HCT116 (cell line): ENCODE results near the gene ZBTB5. TPM values are rescaled to one million over a fixed set of nuclear protein-coding genes. Genes with fewer than 3 reads are reported as not detected.
A peak's percentile ranks its signal among the peaks of the same experiment; 100 is the strongest.

Experiments used
- ATAC-seq: fragments of 200-7000 bp; cut with Tn5 transposase; 2 replicates; pipeline ENCODE4 v1.9.1; 2020; ENCODE audit warnings: mild to moderate bottlenecking, moderate library complexity
- BruUV-seq: library from RNA; stranded (reverse); fragments of 400-500 nt; replicated peaks from 2 replicates; lab custom pipeline; 2021; lab: Mats Ljungman, UMichigan
- CTCF ChIA-PET: fragments of 300-600 bp; sonication (Branson Sonifier 250); formaldehyde crosslinking; loops from one replicate; lab custom pipeline; 2021; ENCODE audit warnings: antibody characterized with exemption; lab: Charles Lee
- POLR2A ChIA-PET: fragments of 300-600, 350-600 bp; sonication (Branson Sonifier 250); formaldehyde crosslinking; loops from one replicate; lab custom pipeline; 2021; ENCODE audit warnings: antibody characterized with exemption; lab: Charles Lee
- RAD21 ChIA-PET, 2 experiments: fragments of 300-600 bp; sonication (Branson Sonifier 250); formaldehyde crosslinking; loops; one replicate each; lab custom pipeline; 2023; ENCODE audit warnings: low total read pairs in 2 of 2; ENCODE audit not compliant: uncharacterized antibody in 2 of 2, unreplicated experiment in 2 of 2, low non-redundant PET in 1 of 2; lab: Charles Lee
- DNase-seq: peaks from one replicate; pipeline ENCODE4 v3.0.0-alpha.2; 2010; ENCODE audit warnings: low read depth, low spot score
- H2AFZ ChIP-seq: fragments of 200-600 bp; shearing (Covaris generic), sonication (generic); 2 replicates; pipeline ENCODE4 v1.6.1; 2017; ENCODE audit warnings: low read depth, mixed run types, mixed read lengths, antibody characterized with exemption, low read length; ENCODE audit not compliant: poor library complexity, severe bottlenecking
- H3K27ac ChIP-seq: 2 replicates; pipeline ENCODE4 v1.5.1; 2012; ENCODE audit warnings: low read depth, low read length
- H3K27me3 ChIP-seq: fragments of 200-600 bp; sonication (generic); 2 replicates; pipeline ENCODE4 v1.6.1; 2016; ENCODE audit warnings: mixed run types, low read length, mixed read lengths; ENCODE audit not compliant: insufficient read depth
- H3K36me3 ChIP-seq, 2 experiments: fragments of 200-500 bp in 1 of 2; fragments of 200-600 bp in 1 of 2; sonication (Bioruptor generic) in 1 of 2; sonication (generic) in 1 of 2; 2 replicates each; pipeline versions ENCODE4 v1.5.1 to v1.6.1; 2014 to 2016; ENCODE audit warnings: low read length in 2 of 2, inconsistent platforms in 1 of 2, mixed read lengths in 1 of 2, mixed run types in 1 of 2; ENCODE audit not compliant: insufficient read depth in 2 of 2, control insufficient read depth in 1 of 2
- H3K4me1 ChIP-seq, 2 experiments: fragments of 200-600 bp in 1 of 2; sonication (generic) in 1 of 2; 2 replicates each; pipeline versions ENCODE4 v1.5.1 to v1.6.1; 2012 to 2017; ENCODE audit warnings: low read length in 2 of 2, inconsistent platforms in 1 of 2, mild to moderate bottlenecking in 1 of 2, mixed read lengths in 1 of 2, mixed run types in 1 of 2, moderate library complexity in 1 of 2; ENCODE audit not compliant: insufficient read depth in 2 of 2, control insufficient read depth in 1 of 2
- H3K4me2 ChIP-seq: fragments of 200-600 bp; sonication (generic); 2 replicates; pipeline ENCODE4 v1.6.1; 2017; ENCODE audit warnings: mixed run types, low read length, mixed read lengths
- H3K4me3 ChIP-seq, 2 experiments: fragments of 200-600 bp in 1 of 2; sonication (generic) in 1 of 2; replicated peaks in 1 of 2; 2 replicates each; pipeline ENCODE4 v1.5.1; 2011 to 2016; ENCODE audit warnings: low read length in 2 of 2, control low read depth in 1 of 2, low read depth in 1 of 2, mild to moderate bottlenecking in 1 of 2, mixed read lengths in 1 of 2, mixed run types in 1 of 2
- H3K79me2 ChIP-seq: fragments of 200-600 bp; sonication (generic); 2 replicates; pipeline ENCODE4 v1.6.1; 2017; ENCODE audit warnings: mild to moderate bottlenecking, mixed run types, low read length, moderate library complexity, mixed read lengths; ENCODE audit not compliant: insufficient read depth
- H3K9ac ChIP-seq: fragments of 200-600 bp; sonication (generic); 2 replicates; pipeline ENCODE4 v1.6.1; 2016; ENCODE audit warnings: low read length, mixed read lengths
- H3K9me2 ChIP-seq: fragments of 200-600 bp; sonication (generic), shearing (Covaris generic); 2 replicates; pipeline ENCODE4 v1.6.1; 2017; ENCODE audit warnings: mixed run types, mild to moderate bottlenecking, moderate library complexity; ENCODE audit not compliant: insufficient read depth
- H3K9me3 ChIP-seq, 2 experiments: fragments of 200-500 bp in 1 of 2; fragments of 200-600 bp in 1 of 2; sonication (Bioruptor generic) in 1 of 2; sonication (generic) in 1 of 2; 2 replicates each; pipeline ENCODE4 v1.6.1; 2014 to 2017; ENCODE audit warnings: low read length in 2 of 2, mixed read lengths in 2 of 2, inconsistent platforms in 1 of 2, low read depth in 1 of 2, mild to moderate bottlenecking in 1 of 2, mixed run types in 1 of 2, moderate library complexity in 1 of 2; ENCODE audit not compliant: control insufficient read depth in 1 of 2, insufficient read depth in 1 of 2
- H4K20me1 ChIP-seq: fragments of 200-600 bp; sonication (generic), shearing (Covaris generic); 2 replicates; pipeline ENCODE4 v1.6.1; 2017; ENCODE audit warnings: mixed run types, mild to moderate bottlenecking, moderate library complexity; ENCODE audit not compliant: insufficient read depth
- CBX3 ChIP-seq: IDR thresholded peaks from 2 replicates; pipeline ENCODE4 v1.6.1; 2012; ENCODE audit warnings: low read depth
- EGR1 ChIP-seq: IDR thresholded peaks from 2 replicates; pipeline ENCODE4 v1.6.1; 2012; ENCODE audit warnings: low read depth
- ELF1 ChIP-seq: IDR thresholded peaks from 2 replicates; pipeline ENCODE4 v1.6.1; 2012; ENCODE audit warnings: low read depth, borderline replicate concordance
- POLR2AphosphoS5 ChIP-seq: IDR thresholded peaks from 2 replicates; pipeline ENCODE4 v1.6.1; 2011; ENCODE audit warnings: mild to moderate bottlenecking, low read depth, low read length, moderate library complexity
- YY1 ChIP-seq: IDR thresholded peaks from 2 replicates; pipeline ENCODE4 v1.6.1; 2011; ENCODE audit warnings: low read length, low read depth, moderate library complexity, mild to moderate bottlenecking; ENCODE audit not compliant: insufficient replicate concordance; ENCODE audit errors: extremely low read depth
- intact Hi-C: fragments of 100-400 bp; cut with micrococcal nuclease; formaldehyde crosslinking; loops from 2 replicates; pipeline ENCODE4 v1.10.0; 2022
- total RNA-seq: library from RNA; stranded (reverse); gene quantifications from one replicate; pipeline ENCODE4 v1.2.1, GENCODE V29; 2021; ENCODE audit not compliant: unreplicated experiment
- TF ChIP-seq, protein P1 (sequence below): IDR thresholded peaks from 2 replicates; pipeline ENCODE4 v1.6.1; 2012

The ZBTB5 gene
- total RNA-seq, 1 experiment from 2014 or later = 22.3 TPM

DNA sequence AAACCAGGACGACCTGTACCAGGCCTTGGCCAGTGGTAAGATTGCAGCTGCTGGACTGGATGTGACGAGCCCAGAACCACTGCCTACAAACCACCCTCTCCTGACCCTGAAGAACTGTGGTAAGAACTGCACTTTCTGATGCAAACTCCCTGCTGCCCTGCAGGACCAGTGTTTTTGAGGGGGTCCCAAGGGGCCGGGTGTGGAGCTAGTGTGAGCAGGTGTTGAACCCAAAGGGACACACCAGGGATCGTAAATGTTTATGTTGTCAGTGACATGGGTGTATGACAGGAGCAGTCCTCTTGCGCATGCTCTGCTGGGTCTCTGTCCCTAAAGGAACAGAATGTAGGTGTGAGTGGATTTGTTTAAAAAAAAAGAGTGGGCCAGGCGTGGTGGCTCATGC, 33.2 kb downstream of the ZBTB5 start:
- H4K20me1 ChIP-seq = 0 out of 2 replicates have a peak, but pooled peaks cover 6% of the 10 kb centered on the region
- no peak for TF ChIP-seq ELF1
- TF ChIP-seq EGR1 = no peak
- TF ChIP-seq, protein P1, sequence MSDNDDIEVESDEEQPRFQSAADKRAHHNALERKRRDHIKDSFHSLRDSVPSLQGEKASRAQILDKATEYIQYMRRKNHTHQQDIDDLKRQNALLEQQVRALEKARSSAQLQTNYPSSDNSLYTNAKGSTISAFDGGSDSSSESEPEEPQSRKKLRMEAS = no peak
- TF ChIP-seq CBX3 = no peak
- TF ChIP-seq, all 23 proteins: peak for 0
- DNase-seq (no peak), ATAC-seq (no peak)
- Histone ChIP-seq H3K4me1 (no peaks in the 10 kb centered on the region), H3K79me2 (peaks cover 33% of the 10 kb centered on the region), H3K36me3 (peaks cover 34 to 65% of the 10 kb centered on the region in 2 experiments), H3K27ac (no peak overlapping the region), H3K4me3 (no peak overlapping the region), H3K9me3 (no peaks in the 10 kb centered on the region), H3K27me3 (no peaks in the 10 kb centered on the region), H3K9me2 (no peaks in the 10 kb centered on the region), H3K4me2 (no peak overlapping the region), H3K9ac (no peak overlapping the region), H2AFZ (no peak overlapping the region)
- ChIA-PET CTCF (no interaction called here), RAD21 (no interaction called here), POLR2A (no interaction called here)
- BruUV-seq = no TSS peak
- intact Hi-C loops = no loop called here

DNA sequence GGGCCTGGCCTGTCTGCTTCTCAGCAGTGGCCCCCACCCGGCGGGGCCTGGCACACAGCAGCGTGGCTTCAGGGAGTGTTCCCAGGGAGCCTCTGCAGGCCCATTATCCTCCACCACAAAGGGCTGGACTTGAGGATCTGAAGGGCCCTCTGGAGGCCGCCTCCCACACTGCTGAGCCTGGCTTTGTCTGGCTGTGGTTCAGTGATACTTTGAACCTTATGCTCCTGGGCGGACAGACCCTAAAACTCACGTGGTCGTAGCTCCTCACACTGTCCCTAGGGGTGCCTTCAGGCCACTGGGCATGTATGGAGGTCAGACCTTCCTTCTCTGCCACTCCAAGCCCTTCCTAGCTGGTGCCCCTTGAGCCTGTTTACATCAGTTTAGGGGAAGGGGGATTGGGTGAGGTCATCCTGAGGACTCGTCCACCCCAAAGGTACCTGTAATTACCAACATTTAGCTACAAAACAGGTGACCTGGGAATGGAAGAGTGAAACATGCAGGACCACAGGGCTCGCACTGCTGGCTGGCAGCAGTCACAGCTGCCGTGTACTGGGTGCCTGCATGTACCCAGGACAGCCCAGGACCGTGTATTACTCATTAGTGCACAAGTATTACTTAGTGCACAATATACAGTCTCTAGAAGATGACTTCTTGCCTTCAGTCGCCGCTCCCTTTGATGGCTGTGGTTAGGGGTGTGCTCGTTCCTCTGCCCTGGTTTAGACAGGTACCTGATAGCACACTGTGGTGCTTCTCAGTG, 34.2 kb downstream of the ZBTB5 start:
- peak; percentile 69 for ATAC-seq
- Histone ChIP-seq H4K20me1 (no peaks in the 10 kb centered on the region), H3K4me3 (no peak overlapping the region), H3K4me1 (no peaks in the 10 kb centered on the region), H3K9ac (no peak overlapping the region), H3K4me2 (no peak overlapping the region), H3K9me2 (no peaks in the 10 kb centered on the region), H2AFZ (no peak overlapping the region), H3K27me3 (no peaks in the 10 kb centered on the region), H3K79me2 (peaks cover 31% of the 10 kb centered on the region), H3K36me3 (peaks cover 31 to 63% of the 10 kb centered on the region in 2 experiments), H3K27ac (no peak overlapping the region), H3K9me3 (no peaks in the 10 kb centered on the region)
- POLR2A ChIA-PET = no interaction called here
- intact Hi-C loops = no loop called here
- no peak for TF ChIP-seq YY1
- TF ChIP-seq POLR2AphosphoS5 = peak; percentile 6; the same call in 1 of the 2 replicates
- no peak for DNase-seq
- BruUV-seq = no TSS peak
- RAD21 ChIA-PET = no interaction called here
- CTCF ChIA-PET = no interaction called here
